ENCODE data around the gene KSR2. TPM values are rescaled to one million over a fixed set of nuclear protein-coding genes. Genes with fewer than 3 reads are reported as not detected.
"Not testable (repeated sequence)": the region's sequence is repeated elsewhere in the genome, so short reads cannot be mapped to it uniquely, and the experiment has no call there.

Gene KSR2
- total RNA-seq, 1 experiment from 2014 or later: 0.15 TPM

DNA sequence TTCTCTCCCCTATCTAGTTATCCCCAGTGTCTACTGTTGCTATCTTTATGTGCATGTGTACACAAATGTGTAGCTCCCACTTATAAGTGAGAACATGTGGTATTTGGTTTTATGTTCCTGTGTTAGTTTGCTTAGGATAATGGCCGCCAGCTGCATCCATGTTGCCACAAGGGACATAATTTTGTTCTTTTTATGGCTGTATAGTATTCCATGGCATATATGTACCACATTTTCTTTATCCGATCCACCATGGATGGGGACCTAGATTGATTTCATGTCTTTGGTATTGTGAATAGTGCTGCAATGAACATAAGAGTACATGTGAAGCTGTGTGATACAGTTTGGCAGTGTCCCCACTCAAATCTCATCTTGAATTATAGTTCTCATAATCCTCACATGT is 218.1 kb downstream of the KSR2 start:
- Histone ChIP-seq H3K4me3 (ENCODE audit: low read depth in 2 of 2, low read length in 2 of 2) (no peak overlapping the region), H3K27ac (ENCODE audit: low read length) (no peak overlapping the region), H3K4me1 (ENCODE audit: control insufficient read depth, insufficient read depth, low read length) (no peaks in the 10 kb centered on the region), H3K27me3 (ENCODE audit: control insufficient read depth, insufficient read depth, low read length) (peaks cover 6% of the 10 kb centered on the region; the same call in 1 of the 2 replicates), H3K9me3 (ENCODE audit: control insufficient read depth, insufficient read depth, low read depth, low read length) (no peaks in the 10 kb centered on the region), H3K36me3 (ENCODE audit: control insufficient read depth, insufficient read depth, low read length) (no peaks in the 10 kb centered on the region)
- no peak for DNase-seq (ENCODE audit: low read depth, low spot score)
- TF ChIP-seq POLR2AphosphoS5 (IDR thresholded peaks at IDR 0.05; ENCODE audit: low read depth, low read length): no peak
- intact Hi-C loops (cut with micrococcal nuclease; ENCODE audit: unreplicated experiment): no loop called here
- ChIA-PET POLR2A (no interaction called here), CTCF (no interaction called here)
- in situ Hi-C loops (cut with HindIII; ENCODE audit: low pct_unique_long_range_greater_than_20kb, low sequenced_read_pairs): no loop called here
- no peak for ATAC-seq
- no TSS peak for BruUV-seq (replicated peaks)

DNA sequence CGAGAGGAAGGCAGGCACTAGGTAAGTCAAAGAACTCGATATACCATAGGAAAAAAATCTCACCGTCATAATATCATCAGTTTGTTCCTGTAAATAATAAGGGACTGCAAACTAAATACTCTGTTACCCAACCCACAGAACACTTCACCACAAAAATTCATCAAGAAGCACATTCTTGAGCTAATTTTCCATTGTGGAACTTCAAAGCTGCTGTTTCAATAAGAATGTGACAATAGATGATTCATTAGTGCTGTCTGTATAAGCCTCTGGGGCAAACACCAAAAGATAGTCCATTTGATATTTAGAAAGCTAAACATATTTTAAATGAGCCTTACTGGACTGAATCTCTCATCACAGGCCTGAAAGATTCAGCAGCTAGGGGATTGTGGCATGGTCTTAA is 219.4 kb downstream of the KSR2 start:
- no peak for ATAC-seq
- ChIA-PET POLR2A (no interaction called here), CTCF (no interaction called here)
- no TSS peak for BruUV-seq (replicated peaks)
- in situ Hi-C loops (cut with HindIII; ENCODE audit: low pct_unique_long_range_greater_than_20kb, low sequenced_read_pairs): no loop called here
- intact Hi-C loops (cut with micrococcal nuclease; ENCODE audit: unreplicated experiment): no loop called here
- Histone ChIP-seq H3K4me3 (ENCODE audit: low read depth in 2 of 2, low read length in 2 of 2) (no peak overlapping the region), H3K27me3 (ENCODE audit: control insufficient read depth, insufficient read depth, low read length) (peaks cover 6% of the 10 kb centered on the region; the same call in 1 of the 2 replicates), H3K9me3 (ENCODE audit: control insufficient read depth, insufficient read depth, low read depth, low read length) (no peaks in the 10 kb centered on the region), H3K4me1 (ENCODE audit: control insufficient read depth, insufficient read depth, low read length) (no peaks in the 10 kb centered on the region), H3K36me3 (ENCODE audit: control insufficient read depth, insufficient read depth, low read length) (no peaks in the 10 kb centered on the region), H3K27ac (ENCODE audit: low read length) (no peak overlapping the region)
- TF ChIP-seq, protein P1, sequence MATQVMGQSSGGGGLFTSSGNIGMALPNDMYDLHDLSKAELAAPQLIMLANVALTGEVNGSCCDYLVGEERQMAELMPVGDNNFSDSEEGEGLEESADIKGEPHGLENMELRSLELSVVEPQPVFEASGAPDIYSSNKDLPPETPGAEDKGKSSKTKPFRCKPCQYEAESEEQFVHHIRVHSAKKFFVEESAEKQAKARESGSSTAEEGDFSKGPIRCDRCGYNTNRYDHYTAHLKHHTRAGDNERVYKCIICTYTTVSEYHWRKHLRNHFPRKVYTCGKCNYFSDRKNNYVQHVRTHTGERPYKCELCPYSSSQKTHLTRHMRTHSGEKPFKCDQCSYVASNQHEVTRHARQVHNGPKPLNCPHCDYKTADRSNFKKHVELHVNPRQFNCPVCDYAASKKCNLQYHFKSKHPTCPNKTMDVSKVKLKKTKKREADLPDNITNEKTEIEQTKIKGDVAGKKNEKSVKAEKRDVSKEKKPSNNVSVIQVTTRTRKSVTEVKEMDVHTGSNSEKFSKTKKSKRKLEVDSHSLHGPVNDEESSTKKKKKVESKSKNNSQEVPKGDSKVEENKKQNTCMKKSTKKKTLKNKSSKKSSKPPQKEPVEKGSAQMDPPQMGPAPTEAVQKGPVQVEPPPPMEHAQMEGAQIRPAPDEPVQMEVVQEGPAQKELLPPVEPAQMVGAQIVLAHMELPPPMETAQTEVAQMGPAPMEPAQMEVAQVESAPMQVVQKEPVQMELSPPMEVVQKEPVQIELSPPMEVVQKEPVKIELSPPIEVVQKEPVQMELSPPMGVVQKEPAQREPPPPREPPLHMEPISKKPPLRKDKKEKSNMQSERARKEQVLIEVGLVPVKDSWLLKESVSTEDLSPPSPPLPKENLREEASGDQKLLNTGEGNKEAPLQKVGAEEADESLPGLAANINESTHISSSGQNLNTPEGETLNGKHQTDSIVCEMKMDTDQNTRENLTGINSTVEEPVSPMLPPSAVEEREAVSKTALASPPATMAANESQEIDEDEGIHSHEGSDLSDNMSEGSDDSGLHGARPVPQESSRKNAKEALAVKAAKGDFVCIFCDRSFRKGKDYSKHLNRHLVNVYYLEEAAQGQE (IDR thresholded peaks at IDR 0.05; ENCODE audit: insufficient read depth in 1 of 2, low read depth in 2 of 2, low read length in 1 of 2): no peak
- TF ChIP-seq, protein P2, sequence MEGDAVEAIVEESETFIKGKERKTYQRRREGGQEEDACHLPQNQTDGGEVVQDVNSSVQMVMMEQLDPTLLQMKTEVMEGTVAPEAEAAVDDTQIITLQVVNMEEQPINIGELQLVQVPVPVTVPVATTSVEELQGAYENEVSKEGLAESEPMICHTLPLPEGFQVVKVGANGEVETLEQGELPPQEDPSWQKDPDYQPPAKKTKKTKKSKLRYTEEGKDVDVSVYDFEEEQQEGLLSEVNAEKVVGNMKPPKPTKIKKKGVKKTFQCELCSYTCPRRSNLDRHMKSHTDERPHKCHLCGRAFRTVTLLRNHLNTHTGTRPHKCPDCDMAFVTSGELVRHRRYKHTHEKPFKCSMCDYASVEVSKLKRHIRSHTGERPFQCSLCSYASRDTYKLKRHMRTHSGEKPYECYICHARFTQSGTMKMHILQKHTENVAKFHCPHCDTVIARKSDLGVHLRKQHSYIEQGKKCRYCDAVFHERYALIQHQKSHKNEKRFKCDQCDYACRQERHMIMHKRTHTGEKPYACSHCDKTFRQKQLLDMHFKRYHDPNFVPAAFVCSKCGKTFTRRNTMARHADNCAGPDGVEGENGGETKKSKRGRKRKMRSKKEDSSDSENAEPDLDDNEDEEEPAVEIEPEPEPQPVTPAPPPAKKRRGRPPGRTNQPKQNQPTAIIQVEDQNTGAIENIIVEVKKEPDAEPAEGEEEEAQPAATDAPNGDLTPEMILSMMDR (IDR thresholded peaks at IDR 0.05): no peak
- no peak for DNase-seq (ENCODE audit: low read depth, low spot score)

DNA sequence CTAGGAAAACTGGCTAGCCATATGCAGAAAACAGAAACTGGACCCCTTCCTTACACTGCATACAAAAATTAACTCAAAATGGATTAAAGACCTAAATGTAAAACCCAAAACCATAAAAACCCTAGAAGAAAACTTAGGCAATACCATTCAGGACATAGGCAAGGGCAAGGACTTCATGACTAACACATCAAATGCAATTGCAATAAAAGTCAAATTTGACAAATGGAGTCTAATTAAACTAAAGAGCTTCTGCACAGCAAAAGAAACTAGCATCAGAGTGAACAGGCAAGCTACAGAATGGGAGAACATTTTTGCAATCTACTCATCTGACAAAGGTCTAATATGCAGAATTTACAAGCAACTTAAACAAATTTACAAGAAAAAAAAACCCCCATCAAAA is 222.4 kb downstream of the KSR2 start:
- H3K27ac ChIP-seq (ENCODE audit: low read length); H3K27me3 ChIP-seq (ENCODE audit: control insufficient read depth, insufficient read depth, low read length); DNase-seq (ENCODE audit: low read depth, low spot score); H3K4me3 ChIP-seq (ENCODE audit: low read depth in 2 of 2, low read length in 2 of 2); H3K4me1 ChIP-seq (ENCODE audit: control insufficient read depth, insufficient read depth, low read length); H3K9me3 ChIP-seq (ENCODE audit: control insufficient read depth, insufficient read depth, low read depth, low read length); POLR2A ChIA-PET; intact Hi-C loops (cut with micrococcal nuclease; ENCODE audit: unreplicated experiment); ATAC-seq; BruUV-seq (replicated peaks); CTCF ChIA-PET; in situ Hi-C loops (cut with HindIII; ENCODE audit: low pct_unique_long_range_greater_than_20kb, low sequenced_read_pairs); H3K36me3 ChIP-seq (ENCODE audit: control insufficient read depth, insufficient read depth, low read length): not testable (repeated sequence)

DNA sequence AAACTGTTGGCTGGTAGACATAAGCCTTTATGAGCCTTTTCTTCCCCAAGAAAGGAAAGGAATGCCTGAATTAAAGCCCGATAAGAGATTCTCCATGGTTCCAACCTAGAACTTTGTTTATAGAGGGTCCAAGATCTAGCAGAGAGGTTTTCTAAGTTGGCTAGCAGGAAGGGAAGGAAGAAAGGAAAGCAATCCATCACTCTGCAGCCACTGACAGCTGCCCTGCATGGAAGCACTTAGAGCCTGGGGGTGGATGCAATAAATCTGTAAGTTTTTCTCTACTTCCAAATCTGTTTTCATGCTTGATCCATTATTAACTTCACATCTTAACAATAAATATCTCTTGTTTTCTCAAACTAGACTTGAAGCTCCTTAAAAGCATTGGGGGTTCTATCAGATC is 224.4 kb downstream of the KSR2 start:
- no peaks in the 10 kb centered on the region for H3K4me1 ChIP-seq (ENCODE audit: control insufficient read depth, insufficient read depth, low read length)
- H3K9me3 ChIP-seq (ENCODE audit: control insufficient read depth, insufficient read depth, low read depth, low read length): no peaks in the 10 kb centered on the region
- intact Hi-C loops (cut with micrococcal nuclease; ENCODE audit: unreplicated experiment) (no loop called here), in situ Hi-C loops (cut with HindIII; ENCODE audit: low pct_unique_long_range_greater_than_20kb, low sequenced_read_pairs) (no loop called here)
- TF ChIP-seq SIN3A (IDR thresholded peaks at IDR 0.05; ENCODE audit: borderline replicate concordance, insufficient read depth, low read depth, low read length) (no peak), POLR2AphosphoS5 (IDR thresholded peaks at IDR 0.05; ENCODE audit: low read depth, low read length) (no peak), TCF7L2 (IDR thresholded peaks at IDR 0.05; ENCODE audit: low read depth, low read length) (no peak)
- TF ChIP-seq, protein P2 (IDR thresholded peaks at IDR 0.05): no peak
- TF ChIP-seq, protein P1 (IDR thresholded peaks at IDR 0.05; ENCODE audit: insufficient read depth in 1 of 2, low read depth in 2 of 2, low read length in 1 of 2): no peak
- H3K4me3 ChIP-seq (ENCODE audit: low read depth in 2 of 2, low read length in 2 of 2): no peak overlapping the region
- ChIA-PET POLR2A (no interaction called here), CTCF (no interaction called here)
- ATAC-seq: no peak
- H3K27me3 ChIP-seq (ENCODE audit: control insufficient read depth, insufficient read depth, low read length): peaks cover 3% of the 10 kb centered on the region; the same call in 1 of the 2 replicates
- DNase-seq (ENCODE audit: low read depth, low spot score): no peak
- H3K36me3 ChIP-seq (ENCODE audit: control insufficient read depth, insufficient read depth, low read length): no peaks in the 10 kb centered on the region; the same call in 1 of the 2 replicates
- BruUV-seq (replicated peaks): no TSS peak
- H3K27ac ChIP-seq (ENCODE audit: low read length): no peak overlapping the region
